ENCODE measurements around the gene FEZF2. TPM values are rescaled to one million over a fixed set of nuclear protein-coding genes. Genes with fewer than 3 reads are reported as not detected.

The FEZF2 gene
- total RNA-seq, 1 donor = not detected

DNA sequence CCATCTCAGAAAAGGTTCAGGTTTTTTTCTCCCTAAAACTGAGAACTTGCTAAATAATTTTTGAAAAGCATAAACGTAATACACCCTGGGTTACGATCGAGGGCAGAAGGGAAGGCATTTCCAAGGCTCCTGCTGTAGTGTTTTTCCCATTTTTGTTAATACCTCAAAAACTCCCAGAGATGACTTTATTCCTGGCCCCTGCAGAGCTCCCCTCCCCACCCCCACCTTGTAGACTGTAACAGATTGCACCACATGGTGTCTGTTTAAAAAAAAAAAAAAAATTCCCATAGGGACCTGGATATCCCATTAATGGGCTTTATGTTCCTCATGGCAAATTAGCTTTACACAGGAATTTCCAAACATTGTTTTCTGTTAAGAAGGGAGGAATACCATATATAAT lies 38.2 kb downstream of the FEZF2 start:
- H3K4me3 ChIP-seq (ENCODE audit: low read depth, low read length) = no peak overlapping the region
- TF ChIP-seq, protein P1, sequence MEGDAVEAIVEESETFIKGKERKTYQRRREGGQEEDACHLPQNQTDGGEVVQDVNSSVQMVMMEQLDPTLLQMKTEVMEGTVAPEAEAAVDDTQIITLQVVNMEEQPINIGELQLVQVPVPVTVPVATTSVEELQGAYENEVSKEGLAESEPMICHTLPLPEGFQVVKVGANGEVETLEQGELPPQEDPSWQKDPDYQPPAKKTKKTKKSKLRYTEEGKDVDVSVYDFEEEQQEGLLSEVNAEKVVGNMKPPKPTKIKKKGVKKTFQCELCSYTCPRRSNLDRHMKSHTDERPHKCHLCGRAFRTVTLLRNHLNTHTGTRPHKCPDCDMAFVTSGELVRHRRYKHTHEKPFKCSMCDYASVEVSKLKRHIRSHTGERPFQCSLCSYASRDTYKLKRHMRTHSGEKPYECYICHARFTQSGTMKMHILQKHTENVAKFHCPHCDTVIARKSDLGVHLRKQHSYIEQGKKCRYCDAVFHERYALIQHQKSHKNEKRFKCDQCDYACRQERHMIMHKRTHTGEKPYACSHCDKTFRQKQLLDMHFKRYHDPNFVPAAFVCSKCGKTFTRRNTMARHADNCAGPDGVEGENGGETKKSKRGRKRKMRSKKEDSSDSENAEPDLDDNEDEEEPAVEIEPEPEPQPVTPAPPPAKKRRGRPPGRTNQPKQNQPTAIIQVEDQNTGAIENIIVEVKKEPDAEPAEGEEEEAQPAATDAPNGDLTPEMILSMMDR (IDR thresholded peaks at IDR 0.05; ENCODE audit: insufficient read depth, low read length) = no peak
- no peak for DNase-seq (ENCODE audit: low read depth)

DNA sequence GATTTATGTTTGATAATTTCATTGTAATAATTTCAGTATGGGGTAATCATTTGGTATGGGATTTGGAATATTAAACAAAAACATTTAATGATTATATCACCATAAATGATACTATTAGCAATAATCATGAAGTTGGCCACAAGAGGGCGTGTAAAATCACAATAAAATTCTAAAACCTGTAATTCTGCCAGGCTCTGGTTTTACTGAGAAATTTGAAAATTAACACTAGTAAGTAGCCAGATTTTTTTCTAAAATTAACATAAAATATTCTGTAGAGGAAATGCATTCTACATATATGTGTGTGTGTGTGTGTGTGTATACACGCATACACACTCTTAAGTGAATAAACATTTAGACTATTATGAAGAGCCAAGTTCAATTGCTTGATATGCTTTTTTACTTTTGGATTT lies 40.5 kb downstream of the FEZF2 start:
- peak; percentile 58 for DNase-seq (ENCODE audit: low read depth)
- H3K4me3 ChIP-seq (ENCODE audit: low read depth, low read length) = no peak overlapping the region
- TF ChIP-seq, protein P1 (IDR thresholded peaks at IDR 0.05; ENCODE audit: insufficient read depth, low read length) = peak; percentile 42

DNA sequence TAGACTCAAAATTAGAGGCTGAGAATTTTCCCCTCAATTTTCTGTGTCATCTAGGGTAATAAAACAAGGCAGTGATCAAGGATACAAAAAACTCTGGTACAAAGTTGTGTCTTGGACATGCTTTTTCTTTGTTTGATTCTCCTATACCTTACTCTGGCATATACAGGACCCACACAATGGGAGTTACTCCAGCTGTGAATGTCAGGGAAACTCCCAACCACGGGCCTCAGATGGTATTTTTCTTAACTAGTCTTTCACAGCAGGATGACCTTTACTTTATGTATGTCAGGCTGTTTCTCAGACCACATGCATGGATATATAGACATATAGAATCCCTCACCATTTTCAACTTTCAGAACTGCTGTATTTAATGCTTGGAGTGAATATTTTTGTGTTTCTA lies 41.3 kb downstream of the FEZF2 start:
- DNase-seq (ENCODE audit: low read depth) = no peak
- no peak overlapping the region for H3K4me3 ChIP-seq (ENCODE audit: low read depth, low read length)
- TF ChIP-seq, protein P1 (IDR thresholded peaks at IDR 0.05; ENCODE audit: insufficient read depth, low read length) = no peak

DNA sequence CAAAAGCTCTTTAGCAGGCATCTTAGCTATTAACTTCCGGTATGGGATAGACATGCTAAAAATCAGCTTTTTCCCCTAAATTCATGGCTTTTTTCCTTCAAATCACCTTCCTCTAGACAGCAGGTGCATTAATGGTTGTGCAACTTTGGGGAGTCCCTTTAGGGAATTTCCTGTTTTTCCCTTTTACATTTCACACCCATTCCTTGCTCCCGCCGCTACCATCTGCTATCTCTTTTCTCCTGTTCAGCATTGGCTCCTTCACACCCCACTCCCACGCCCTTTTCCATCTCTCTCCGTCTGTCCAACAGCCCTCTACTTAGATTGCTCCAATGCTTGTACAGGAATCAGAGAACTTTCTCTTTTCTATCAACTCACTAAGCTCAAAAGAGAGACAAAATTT lies 43.4 kb downstream of the FEZF2 start:
- TF ChIP-seq, protein P1 (IDR thresholded peaks at IDR 0.05; ENCODE audit: insufficient read depth, low read length) = no peak
- no peak for DNase-seq (ENCODE audit: low read depth)
- no peak overlapping the region for H3K4me3 ChIP-seq (ENCODE audit: low read depth, low read length)

DNA sequence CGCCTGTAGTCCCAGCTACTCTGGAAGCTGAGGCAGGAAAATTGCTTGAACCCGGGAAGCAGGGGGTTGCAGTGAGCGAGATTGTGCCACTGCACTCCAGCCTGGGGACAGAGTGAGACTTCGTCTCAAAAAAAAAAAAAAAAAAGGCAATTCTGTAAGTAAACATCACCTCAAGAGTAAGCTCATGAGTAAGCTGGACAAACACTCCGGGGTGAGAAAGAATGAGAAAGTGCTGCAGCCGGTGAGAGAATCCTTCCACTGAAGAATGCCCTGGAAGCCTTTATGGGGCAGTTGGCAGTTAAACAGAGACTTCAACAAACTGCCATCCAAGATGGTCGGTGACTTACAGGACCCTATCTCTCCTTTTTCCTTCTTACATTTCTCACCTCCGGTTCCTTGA lies 47.5 kb downstream of the FEZF2 start:
- no peak for DNase-seq (ENCODE audit: low read depth)
- H3K4me3 ChIP-seq (ENCODE audit: low read depth, low read length) = no peak overlapping the region
- TF ChIP-seq, protein P1 (IDR thresholded peaks at IDR 0.05; ENCODE audit: insufficient read depth, low read length) = no peak

DNA sequence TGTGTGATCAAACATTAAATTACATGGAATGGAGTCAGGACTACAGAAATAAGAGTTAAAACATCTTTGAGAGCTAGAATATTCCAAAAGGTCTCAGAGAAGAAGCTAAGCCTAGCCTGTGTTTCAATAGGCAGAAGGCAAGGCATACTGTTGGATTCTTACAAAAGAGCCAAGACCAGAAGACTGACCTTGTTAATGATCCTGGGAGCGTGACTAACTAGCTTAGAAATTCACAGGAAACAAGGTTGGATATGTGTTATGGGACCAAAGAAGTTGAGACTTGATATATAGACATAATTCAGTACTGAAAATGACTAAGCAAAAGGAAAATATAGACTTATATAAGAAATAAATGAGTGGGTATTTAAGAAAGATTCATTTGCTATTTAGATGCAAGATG lies 50.1 kb downstream of the FEZF2 start:
- no peak for DNase-seq (ENCODE audit: low read depth)
- TF ChIP-seq, protein P1 (IDR thresholded peaks at IDR 0.05; ENCODE audit: insufficient read depth, low read length) = no peak
- no peak overlapping the region for H3K4me3 ChIP-seq (ENCODE audit: low read depth, low read length)
